Nephron (organoid): ENCODE results near the gene BAHCC1.
A peak's percentile ranks its signal among the peaks of the same experiment; 100 is the strongest.

Experiments used
- H3K27ac Mint-ChIP-seq, 3 experiments: 2 replicates each; pipeline ENCODE4 v1.8.0; 2020; ENCODE audit warnings: mixed read lengths in 3 of 3, mild to moderate bottlenecking in 2 of 3, moderate library complexity in 1 of 3
- H3K27me3 Mint-ChIP-seq: 2 replicates; pipeline ENCODE4 v1.8.0; 2021; ENCODE audit warnings: low read depth, mild to moderate bottlenecking, moderate library complexity, mixed read lengths
- H3K36me3 Mint-ChIP-seq: 2 replicates; pipeline ENCODE4 v1.8.0; 2020; ENCODE audit warnings: low read depth, mixed read lengths
- H3K4me1 Mint-ChIP-seq: 2 replicates; pipeline ENCODE4 v1.8.0; 2020; ENCODE audit warnings: mixed read lengths
- H3K4me3 Mint-ChIP-seq, 3 experiments: 2 replicates each; pipeline ENCODE4 v1.8.0; 2020; ENCODE audit warnings: mild to moderate bottlenecking in 3 of 3, mixed read lengths in 3 of 3, moderate library complexity in 2 of 3
- H3K9me3 Mint-ChIP-seq: 2 replicates; pipeline ENCODE4 v1.8.0; 2020; ENCODE audit warnings: mixed read lengths
- TF ChIP-seq, protein P1 (sequence below), 3 experiments: fragments of 200-600 bp; sonication (generic); IDR thresholded peaks; one replicate each; pipeline ENCODE4 v1.5.0; 2021; ENCODE audit warnings: antibody characterized with exemption in 3 of 3; ENCODE audit not compliant: unreplicated experiment in 3 of 3

Gene BAHCC1

DNA sequence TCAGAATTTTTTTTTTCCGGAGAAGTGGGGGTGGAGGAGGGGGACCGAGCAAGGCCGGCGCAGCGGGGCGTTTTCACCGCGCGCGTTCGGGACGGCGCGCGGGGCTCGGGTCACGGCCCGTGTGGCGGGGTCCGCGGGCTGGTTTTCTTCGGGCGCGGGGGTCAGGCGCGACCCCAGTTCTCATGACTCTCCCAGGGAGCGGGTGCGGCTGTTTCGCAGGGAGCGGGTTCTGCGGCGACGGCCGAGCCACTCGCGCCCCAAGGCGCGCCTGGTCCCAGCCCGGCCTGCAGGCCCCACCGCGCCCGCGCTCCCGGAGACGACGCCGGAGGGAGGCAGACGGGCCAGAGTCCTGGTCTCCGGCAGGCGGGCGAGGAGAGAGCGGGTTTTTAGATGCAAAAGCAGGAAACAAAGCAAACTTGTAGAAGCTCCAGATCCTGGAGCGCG is 1.0 kb downstream of the BAHCC1 start:
- Mint-ChIP-seq H3K27ac (peak overlapping the region in 2 of 3 experiments; percentile 77 to 100), H3K36me3 (no peaks in the 10 kb centered on the region), H3K4me1 (peaks cover 45% of the 10 kb centered on the region), H3K27me3 (peaks cover 3% of the 10 kb centered on the region), H3K4me3 (peak overlapping the region; percentile 85 to 99 (median 97)), H3K9me3 (no peaks in the 10 kb centered on the region)
- TF ChIP-seq, protein P1, sequence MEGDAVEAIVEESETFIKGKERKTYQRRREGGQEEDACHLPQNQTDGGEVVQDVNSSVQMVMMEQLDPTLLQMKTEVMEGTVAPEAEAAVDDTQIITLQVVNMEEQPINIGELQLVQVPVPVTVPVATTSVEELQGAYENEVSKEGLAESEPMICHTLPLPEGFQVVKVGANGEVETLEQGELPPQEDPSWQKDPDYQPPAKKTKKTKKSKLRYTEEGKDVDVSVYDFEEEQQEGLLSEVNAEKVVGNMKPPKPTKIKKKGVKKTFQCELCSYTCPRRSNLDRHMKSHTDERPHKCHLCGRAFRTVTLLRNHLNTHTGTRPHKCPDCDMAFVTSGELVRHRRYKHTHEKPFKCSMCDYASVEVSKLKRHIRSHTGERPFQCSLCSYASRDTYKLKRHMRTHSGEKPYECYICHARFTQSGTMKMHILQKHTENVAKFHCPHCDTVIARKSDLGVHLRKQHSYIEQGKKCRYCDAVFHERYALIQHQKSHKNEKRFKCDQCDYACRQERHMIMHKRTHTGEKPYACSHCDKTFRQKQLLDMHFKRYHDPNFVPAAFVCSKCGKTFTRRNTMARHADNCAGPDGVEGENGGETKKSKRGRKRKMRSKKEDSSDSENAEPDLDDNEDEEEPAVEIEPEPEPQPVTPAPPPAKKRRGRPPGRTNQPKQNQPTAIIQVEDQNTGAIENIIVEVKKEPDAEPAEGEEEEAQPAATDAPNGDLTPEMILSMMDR (IDR thresholded peaks at IDR 0.05; ENCODE audit: unreplicated experiment in 3 of 3): no peak

- peak overlapping the region; percentile 97 to 99 (median 99) for H3K4me3 Mint-ChIP-seq
- peak overlapping the region; percentile 79 to 100 (median 99) for H3K27ac Mint-ChIP-seq
- TF ChIP-seq, protein P1 (IDR thresholded peaks at IDR 0.05; ENCODE audit: unreplicated experiment in 3 of 3): no peak
- peaks cover 45% of the 10 kb centered on the region for H3K4me1 Mint-ChIP-seq
- H3K36me3 Mint-ChIP-seq: no peaks in the 10 kb centered on the region
- H3K9me3 Mint-ChIP-seq: no peaks in the 10 kb centered on the region
- peaks cover 3% of the 10 kb centered on the region for H3K27me3 Mint-ChIP-seq
Observed at GRCh38 chr17:81396722-81397313, 1.6 kb downstream of the BAHCC1 start.

- Mint-ChIP-seq H3K4me1 (peaks cover 47% of the 10 kb centered on the region), H3K4me3 (peak overlapping the region; percentile 97 to 99 (median 99)), H3K27ac (peak overlapping the region; percentile 99 to 100 (median 100)), H3K36me3 (no peaks in the 10 kb centered on the region), H3K27me3 (peaks cover 3% of the 10 kb centered on the region), H3K9me3 (no peaks in the 10 kb centered on the region)
- TF ChIP-seq, protein P1 (IDR thresholded peaks at IDR 0.05; ENCODE audit: unreplicated experiment in 3 of 3): peak; percentile 32 to 40 (median 32)
Observed at GRCh38 chr17:81397314-81398175, 2.3 kb downstream of the BAHCC1 start.

GRCh38 chr17:81398176-81398831 is 3.0 kb downstream of the BAHCC1 start:
- Mint-ChIP-seq H3K27me3 (peaks cover 3% of the 10 kb centered on the region), H3K27ac (peak overlapping the region; percentile 99 to 100 (median 100)), H3K36me3 (no peaks in the 10 kb centered on the region), H3K4me3 (peak overlapping the region; percentile 96 to 99 (median 99)), H3K9me3 (no peaks in the 10 kb centered on the region), H3K4me1 (peaks cover 55% of the 10 kb centered on the region)
- TF ChIP-seq, protein P1 (IDR thresholded peaks at IDR 0.05; ENCODE audit: unreplicated experiment in 3 of 3): no peak

GRCh38 chr17:81398832-81399411 is 3.7 kb downstream of the BAHCC1 start:
- Mint-ChIP-seq H3K27me3 (peaks cover 3% of the 10 kb centered on the region), H3K4me1 (peaks cover 59% of the 10 kb centered on the region), H3K27ac (peak overlapping the region; percentile 99 to 100 (median 100)), H3K9me3 (no peaks in the 10 kb centered on the region), H3K4me3 (peak overlapping the region; percentile 96 to 99 (median 99)), H3K36me3 (no peaks in the 10 kb centered on the region)
- TF ChIP-seq, protein P1 (IDR thresholded peaks at IDR 0.05; ENCODE audit: unreplicated experiment in 3 of 3): no peak
